ENCODE measurements around the gene UBE2R2.

UBE2R2 gene

GRCh38 chr9:33919276-33919897 is 102.4 kb downstream of the UBE2R2 start:
- no peaks in the 10 kb centered on the region for H3K4me1 ChIP-seq (ENCODE audit: control insufficient read depth, insufficient read depth, low read length)
- no peaks in the 10 kb centered on the region for H3K9me3 ChIP-seq (ENCODE audit: control insufficient read depth, insufficient read depth, low read depth, low read length)
- H3K4me3 ChIP-seq (ENCODE audit: low read depth, low read length), result no peak overlapping the region
- CTCF ChIA-PET, result interaction anchor here (0.5 to 4.0 kb wide), 4 partner anchors 106 to 869 kb away, joined by 3 to 20 read pairs (median 4); no protein-coding TSS in a partner anchor
- TF ChIP-seq ZSCAN4 (tag by site-specific recombination; IDR thresholded peaks at IDR 0.05) (no peak), ZNF624 (tag by site-specific recombination; IDR thresholded peaks at IDR 0.05) (no peak), ZNF169 (tag by site-specific recombination; IDR thresholded peaks at IDR 0.05) (no peak), YY2 (tag by site-specific recombination; IDR thresholded peaks at IDR 0.05) (no peak), ZNF140 (tag by site-specific recombination; IDR thresholded peaks at IDR 0.05) (no peak), ZNF121 (tag by site-specific recombination; IDR thresholded peaks at IDR 0.05) (no peak)
- peaks cover 8 to 91% of the 10 kb centered on the region in 2 experiments for H3K36me3 ChIP-seq (ENCODE audit: control insufficient read depth in 2 of 2, insufficient read depth in 1 of 2, low read length in 2 of 2)
- POLR2A ChIA-PET, result interaction anchor here (0.6 kb wide), 1 partner anchor 101 kb away, joined by 3 read pairs; no protein-coding TSS in a partner anchor
- no peak overlapping the region for H3K27ac ChIP-seq (ENCODE audit: extremely low read depth, low read depth, low read length)

GRCh38 chr9:33921967-33922895 is 105.3 kb downstream of the UBE2R2 start:
- Histone ChIP-seq H3K36me3 (ENCODE audit: control insufficient read depth in 2 of 2, insufficient read depth in 1 of 2, low read length in 2 of 2) (peaks cover 8 to 100% of the 10 kb centered on the region in 2 experiments; a peak in 2 of 3 replicates), H3K27ac (ENCODE audit: extremely low read depth, low read depth, low read length) (no peak overlapping the region), H3K9me3 (ENCODE audit: control insufficient read depth, insufficient read depth, low read depth, low read length) (no peaks in the 10 kb centered on the region), H3K4me3 (ENCODE audit: low read depth, low read length) (no peak overlapping the region), H3K4me1 (ENCODE audit: control insufficient read depth, insufficient read depth, low read length) (no peaks in the 10 kb centered on the region)
- ChIA-PET POLR2A (no interaction called here), CTCF (interaction anchor here (0.6 to 4.0 kb wide), 12 partner anchors 9 to 201 kb away, joined by 3 to 34 read pairs (median 4); no protein-coding TSS in a partner anchor)
- TF ChIP-seq CTCF (tag by site-specific recombination; IDR thresholded peaks at IDR 0.05), result 0 out of 2 replicates have a peak, but pooled peaks have one; percentile 35
- TF ChIP-seq ZNF433 (tag by site-specific recombination; IDR thresholded peaks at IDR 0.05; ENCODE audit: low read depth), result no peak

GRCh38 chr9:33923079-33923478 is 106.1 kb downstream of the UBE2R2 start:
- Histone ChIP-seq H3K36me3 (ENCODE audit: control insufficient read depth in 2 of 2, insufficient read depth in 1 of 2, low read length in 2 of 2) (peaks cover under 1 to 100% of the 10 kb centered on the region in 2 experiments; a peak in 1 of 3 replicates), H3K9me3 (ENCODE audit: control insufficient read depth, insufficient read depth, low read depth, low read length) (no peaks in the 10 kb centered on the region), H3K27ac (ENCODE audit: extremely low read depth, low read depth, low read length) (no peak overlapping the region), H3K4me1 (ENCODE audit: control insufficient read depth, insufficient read depth, low read length) (no peaks in the 10 kb centered on the region), H3K4me3 (ENCODE audit: low read depth, low read length) (no peak overlapping the region)
- ChIA-PET POLR2A (no interaction called here), CTCF (interaction anchor here (0.7 to 4.0 kb wide), 4 partner anchors 10 to 109 kb away, joined by 3 to 34 read pairs (median 15); no protein-coding TSS in a partner anchor)
- no peak for TF ChIP-seq PBX3 (CRISPR knock-in tag; IDR thresholded peaks at IDR 0.05)
- no peak for TF ChIP-seq ZNF645 (tag by site-specific recombination; IDR thresholded peaks at IDR 0.05)
- TF ChIP-seq ZNF76 (tag by site-specific recombination; IDR thresholded peaks at IDR 0.05; ENCODE audit: borderline replicate concordance, low read depth), result no peak
- no peak for TF ChIP-seq BCL11B (tag by site-specific recombination; IDR thresholded peaks at IDR 0.05; ENCODE audit: low read depth)
- TF ChIP-seq ZNF132 (tag by site-specific recombination; IDR thresholded peaks at IDR 0.05; ENCODE audit: borderline replicate concordance), result no peak
- TF ChIP-seq ZNF16 (tag by site-specific recombination; IDR thresholded peaks at IDR 0.05; ENCODE audit: low read depth), result no peak
- TF ChIP-seq ZBTB44 (tag by site-specific recombination; IDR thresholded peaks at IDR 0.05), result no peak
- no peak for TF ChIP-seq ZNF426 (tag by site-specific recombination; IDR thresholded peaks at IDR 0.05)
- no peak for TF ChIP-seq PRDM6 (tag by site-specific recombination; IDR thresholded peaks at IDR 0.05)
- no peak for TF ChIP-seq KLF8 (tag by site-specific recombination; IDR thresholded peaks at IDR 0.05)
- TF ChIP-seq ZNF112 (tag by site-specific recombination; IDR thresholded peaks at IDR 0.05), result no peak
